A673 (cell line): ENCODE results near the gene KIF26B. TPM values are rescaled to one million over a fixed set of nuclear protein-coding genes. Genes with fewer than 3 reads are reported as not detected.

Experiments used
- BruUV-seq: library from RNA; stranded (reverse); fragments of 400-500 nt; replicated peaks from 2 replicates; lab custom pipeline; 2021; lab: Mats Ljungman, UMichigan
- CTCF ChIA-PET: fragments of 300-600 bp; sonication (Branson Sonifier 250); formaldehyde crosslinking; loops from one replicate; lab custom pipeline; 2022; ENCODE audit warnings: antibody characterized with exemption; lab: Charles Lee
- POLR2A ChIA-PET: fragments of 300-600 bp; sonication (Branson Sonifier 250); formaldehyde crosslinking; loops from one replicate; lab custom pipeline; 2022; ENCODE audit warnings: antibody characterized with exemption; ENCODE audit not compliant: low non-redundant PET; lab: Charles Lee
- DNase-seq: peaks from one replicate; pipeline ENCODE4 v3.0.0-alpha.2; 2015; ENCODE audit warnings: low spot score
- H3K27ac ChIP-seq: fragments of 200-600 bp; sonication (generic); 2 replicates; pipeline ENCODE4 v1.5.1; 2016; ENCODE audit warnings: mixed run types, low read depth, mild to moderate bottlenecking, mixed read lengths, antibody characterized with exemption, low read length; ENCODE audit not compliant: poor library complexity, severe bottlenecking
- H3K27me3 ChIP-seq: fragments of 200-600 bp; sonication (generic); replicated peaks from 2 replicates; pipeline ENCODE4 v1.6.1; 2017; ENCODE audit warnings: mixed run types, low read depth, mild to moderate bottlenecking, mixed read lengths, antibody characterized with exemption, low read length; ENCODE audit not compliant: insufficient read depth, poor library complexity
- H3K36me3 ChIP-seq: fragments of 200-600 bp; sonication (generic); 2 replicates; pipeline ENCODE4 v1.6.1; 2016; ENCODE audit warnings: mixed run types, mild to moderate bottlenecking, mixed read lengths, antibody characterized with exemption, low read length; ENCODE audit not compliant: insufficient read depth, poor library complexity, severe bottlenecking
- H3K4me1 ChIP-seq: fragments of 200-600 bp; sonication (generic); 2 replicates; pipeline ENCODE4 v1.6.1; 2017; ENCODE audit warnings: mixed run types, mild to moderate bottlenecking, mixed read lengths, antibody characterized with exemption, low read length; ENCODE audit not compliant: insufficient read depth, poor library complexity, severe bottlenecking
- H3K4me3 ChIP-seq: fragments of 200-600 bp; sonication (generic); 2 replicates; pipeline ENCODE4 v1.5.1; 2016; ENCODE audit warnings: low read depth, mixed run types, mild to moderate bottlenecking, mixed read lengths, low read length; ENCODE audit not compliant: poor library complexity, severe bottlenecking
- H3K9me3 ChIP-seq: fragments of 200-600 bp; sonication (generic); 2 replicates; pipeline ENCODE4 v1.6.1; 2016; ENCODE audit warnings: mixed run types, low read depth, mild to moderate bottlenecking, mixed read lengths, antibody characterized with exemption, low read length; ENCODE audit not compliant: poor library complexity, severe bottlenecking
- CTCF ChIP-seq: fragments of 300-800, 200-600 bp; sonication (generic); conservative IDR thresholded peaks from 2 replicates; pipeline ENCODE4 v1.5.1; 2017; ENCODE audit warnings: low read depth, mild to moderate bottlenecking, antibody characterized with exemption, low read length, moderate library complexity, mixed read lengths
- EZH2 ChIP-seq: fragments of 200-600 bp; sonication (generic); IDR thresholded peaks from 2 replicates; pipeline ENCODE4 v1.6.1; 2017; ENCODE audit warnings: borderline replicate concordance, low read depth, mild to moderate bottlenecking, mixed read lengths, antibody characterized with exemption, low read length; ENCODE audit not compliant: poor library complexity, severe bottlenecking
- intact Hi-C: fragments of 100-400 bp; cut with micrococcal nuclease; formaldehyde crosslinking; loops from one replicate; pipeline ENCODE4 v1.10.0; 2022; ENCODE audit not compliant: unreplicated experiment
- total RNA-seq: library from RNA; stranded (reverse); gene quantifications from 2 replicates; pipeline ENCODE4 v1.2.3, GENCODE V29; 2021

KIF26B gene
- total RNA-seq, 1 experiment from 2014 or later, result not detected

GRCh38 chr1:245153552-245154428 is 995 bp upstream of the KIF26B start:
- BruUV-seq, result no TSS peak
- Histone ChIP-seq H3K36me3 (no peaks in the 10 kb centered on the region), H3K4me3 (peak overlapping the region; percentile 42), H3K4me1 (peaks cover 36% of the 10 kb centered on the region), H3K9me3 (no peaks in the 10 kb centered on the region), H3K27ac (no peak overlapping the region), H3K27me3 (peaks cover 94% of the 10 kb centered on the region)
- ChIA-PET CTCF (interaction anchor here (0.5 to 1.5 kb wide), 5 partner anchors 14 to 1294 kb away, joined by 3 to 7 read pairs (median 5); no protein-coding TSS in a partner anchor), POLR2A (no interaction called here)
- TF ChIP-seq CTCF, result no peak
- TF ChIP-seq EZH2, result peak; percentile 85
- DNase-seq, result no peak
- intact Hi-C loops, result loop anchor here (1.0 to 10.0 kb wide), 6 partner anchors 364 to 1339 kb away; no protein-coding TSS in a partner anchor

- BruUV-seq, result no TSS peak
- POLR2A ChIA-PET, result no interaction called here
- CTCF ChIA-PET, result interaction anchor here (0.6 to 1.3 kb wide), 2 partner anchors 225 to 1290 kb away, joined by 4 to 9 read pairs; no protein-coding TSS in a partner anchor
Observed at GRCh38 chr1:245155272-245156040, 671 bp downstream of the KIF26B start.

More at GRCh38 chr1:245155272-245156040, 671 bp downstream of the KIF26B start:
- no peaks in the 10 kb centered on the region for H3K9me3 ChIP-seq
- intact Hi-C loops, result loop anchor here (2.0 to 10.0 kb wide), 5 partner anchors 225 to 1295 kb away; no protein-coding TSS in a partner anchor
- no peaks in the 10 kb centered on the region for H3K36me3 ChIP-seq
- TF ChIP-seq CTCF, result no peak
- peak; percentile 74 for TF ChIP-seq EZH2
- peak overlapping the region; percentile 42 for H3K4me3 ChIP-seq
- peaks cover 94% of the 10 kb centered on the region for H3K27me3 ChIP-seq
- DNase-seq, result peak; percentile 41
- H3K27ac ChIP-seq, result no peak overlapping the region
- H3K4me1 ChIP-seq, result peaks cover 36% of the 10 kb centered on the region
